Spleen (tissue), 7 donors: ENCODE results near the gene TOMM5.

ENCODE experiments used
- CTCF ChIP-seq, 11 experiments: fragments of 200-600 bp in 7 of 11; fragments of 450-650 bp in 4 of 11; sonication (generic) in 4 of 11; IDR thresholded peaks in 8 of 11; conservative IDR thresholded peaks in 3 of 11; 1 replicate in 7 of 11; 2 replicates in 4 of 11; pipeline versions ENCODE4 v1.4.0 to v1.8.0; 2016 to 2021; ENCODE audit warnings: antibody characterized with exemption in 11 of 11, inconsistent platforms in 4 of 11, mild to moderate bottlenecking in 1 of 11
- POLR2A ChIP-seq, 3 donors: fragments of 450-650 bp; IDR thresholded peaks; one replicate each; pipeline ENCODE4 v1.5.1; 2017; ENCODE audit warnings: antibody characterized with exemption in 3 of 3, mild to moderate bottlenecking in 1 of 3
- POLR2AphosphoS5 ChIP-seq, 3 donors: sonication (generic); formaldehyde crosslinking; IDR thresholded peaks; one replicate each; pipeline ENCODE4 v1.5.1; 2017; ENCODE audit warnings: antibody characterized with exemption in 3 of 3
- donor health status: DM: no; HTN: no; CAD: no; lungs with moderate emphysema.
- donor health status: DM: no; HTN: no; CAD: no.
- donor health status: DM: no; HTN: no; CAD: no.

GRCh38 chr9:37602817-37603216 is 10.4 kb upstream of the TOMM5 start:
- TF ChIP-seq CTCF (IDR thresholded peaks at IDR 0.05 in 8 of 11, conservative IDR thresholded peaks at IDR 0.05 in 3 of 11) (no peak), POLR2A (IDR thresholded peaks at IDR 0.05) (no peak), POLR2AphosphoS5 (IDR thresholded peaks at IDR 0.05) (no peak)
